Breast epithelium (tissue), 3 donors: Measurements from ENCODE around the gene ZNF677.

Source experiments
- CTCF ChIP-seq, 3 donors: fragments of 450-650 bp; IDR thresholded peaks; one replicate each; pipeline ENCODE4 v1.5.1; 2016 to 2017; ENCODE audit warnings: antibody characterized with exemption in 3 of 3, mild to moderate bottlenecking in 3 of 3, moderate library complexity in 3 of 3
- POLR2A ChIP-seq: fragments of 450-650 bp; IDR thresholded peaks from one replicate; pipeline ENCODE4 v1.6.1; 2016; ENCODE audit warnings: antibody characterized with exemption, mild to moderate bottlenecking, moderate library complexity
- POLR2AphosphoS5 ChIP-seq, 3 donors: sonication (generic); formaldehyde crosslinking; IDR thresholded peaks; one replicate each; pipeline ENCODE4 v1.6.1; 2017; ENCODE audit warnings: antibody characterized with exemption in 3 of 3

- TF ChIP-seq CTCF (IDR thresholded peaks at IDR 0.05) (no peak), POLR2AphosphoS5 (IDR thresholded peaks at IDR 0.05) (no peak), POLR2A (no peak)
These were observed 30.1 kb downstream of the ZNF677 start for GRCh38 chr19:53224606-53225005.
